MG63 (cell line): ENCODE results near the gene PXMP2. TPM values are rescaled to one million over a fixed set of nuclear protein-coding genes. Genes with fewer than 3 reads are reported as not detected.

Source experiments
- DNase-seq: peaks from one replicate; pipeline ENCODE4 v3.0.0-alpha.2; 2020
- H3K27me3 ChIP-seq: fragments of 250-450 bp; sonication (Bioruptor Pico); 2 replicates; pipeline ENCODE4 v1.5.1; 2020; ENCODE audit warnings: mild to moderate bottlenecking, moderate library complexity
- H3K36me3 ChIP-seq: fragments of 250-450 bp; sonication (Bioruptor Pico); 2 replicates; pipeline ENCODE4 v1.5.1; 2020; ENCODE audit warnings: mild to moderate bottlenecking, moderate library complexity
- H3K4me3 ChIP-seq: fragments of 250-450 bp; sonication (Bioruptor Pico); 2 replicates; pipeline ENCODE4 v1.5.1; 2020; ENCODE audit warnings: mild to moderate bottlenecking, moderate library complexity
- H3K9me3 ChIP-seq: fragments of 250-450 bp; sonication (Bioruptor Pico); 2 replicates; pipeline ENCODE4 v1.5.1; 2020; ENCODE audit warnings: mild to moderate bottlenecking, moderate library complexity
- total RNA-seq: library from RNA; depleted of rRNA; stranded (reverse); fragments of >200 nt; shearing (Covaris generic); gene quantifications from 2 replicates; pipeline ENCODE4 v1.2.3, GENCODE V29; 2014; ENCODE audit warnings: low replicate concordance

Gene PXMP2
- total RNA-seq, 1 experiment from 2014 or later = 145 TPM

DNA sequence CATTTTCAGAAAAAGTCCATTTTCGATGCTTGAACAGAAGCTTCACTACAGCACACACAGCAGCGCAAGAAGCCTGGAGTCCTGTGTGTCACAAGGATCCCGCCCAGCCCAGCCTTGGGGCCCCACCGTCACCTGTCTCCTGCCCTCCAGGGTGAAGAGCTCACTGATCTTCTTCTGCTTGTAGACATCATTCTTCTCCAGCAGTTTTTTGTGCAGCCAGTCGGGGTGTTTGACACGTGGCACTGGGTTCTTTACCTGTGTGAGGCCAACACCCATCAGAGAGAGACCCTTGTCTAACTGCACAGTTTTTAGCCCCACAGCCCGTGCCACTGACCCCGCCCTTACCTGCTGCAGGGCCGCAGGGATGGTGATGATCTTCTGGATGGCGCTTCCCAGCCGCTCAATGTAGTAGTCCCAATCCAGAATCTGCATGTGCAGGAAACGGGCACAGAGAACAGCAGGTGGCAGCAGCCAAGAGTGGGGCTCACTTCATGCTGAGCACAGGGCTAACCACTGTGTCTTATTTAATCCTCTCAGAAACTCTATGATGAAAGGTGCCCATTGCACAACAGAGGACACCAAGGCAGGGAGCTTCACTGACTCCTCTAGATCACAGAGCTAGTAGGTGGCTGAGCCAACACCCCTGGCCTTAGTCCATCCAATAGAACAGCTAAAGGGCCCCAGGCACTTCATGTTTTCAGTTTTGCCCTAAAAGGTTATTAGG is 30.2 kb upstream of the PXMP2 start:
- no peak for DNase-seq
- Histone ChIP-seq H3K36me3 (peaks cover 95% of the 10 kb centered on the region), H3K9me3 (no peaks in the 10 kb centered on the region), H3K27me3 (no peaks in the 10 kb centered on the region), H3K4me3 (no peak overlapping the region)

DNA sequence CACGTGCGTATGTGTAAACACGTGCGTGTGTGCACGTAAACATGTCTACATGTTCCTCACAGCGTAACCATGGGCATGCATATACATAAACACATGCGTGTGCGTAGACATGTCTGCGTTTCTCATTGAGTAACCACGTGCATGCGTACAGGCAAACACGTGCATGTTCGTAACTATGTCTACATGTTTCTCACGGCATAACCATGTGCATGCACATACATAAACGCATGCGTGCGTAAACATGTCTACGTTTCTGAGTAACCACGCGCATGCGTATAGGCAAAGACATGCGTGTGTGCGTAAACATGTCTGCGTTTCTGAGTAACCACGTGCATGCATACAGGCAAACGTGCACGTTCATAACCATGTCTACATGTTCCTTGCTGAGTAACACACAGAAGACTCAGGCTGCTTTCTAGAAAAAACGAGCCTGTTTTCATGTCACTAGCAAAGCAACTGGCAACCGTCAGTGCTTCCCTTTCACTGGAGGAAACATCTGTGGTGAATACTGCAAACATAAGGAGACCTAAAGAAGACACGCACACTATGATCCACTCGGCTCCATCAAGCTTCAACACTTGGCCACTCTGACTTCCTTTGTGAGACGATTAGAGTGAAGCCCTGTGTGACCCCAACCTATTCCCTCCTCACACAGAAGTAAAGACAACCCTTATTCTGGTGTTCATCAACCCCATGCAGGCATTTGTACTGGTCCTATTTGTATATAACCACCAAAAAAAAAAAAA is 29.1 kb upstream of the PXMP2 start:
- H3K4me3 ChIP-seq = no peak overlapping the region
- no peaks in the 10 kb centered on the region for H3K27me3 ChIP-seq
- DNase-seq = no peak
- H3K36me3 ChIP-seq = peaks cover 96% of the 10 kb centered on the region
- H3K9me3 ChIP-seq = no peaks in the 10 kb centered on the region

DNA sequence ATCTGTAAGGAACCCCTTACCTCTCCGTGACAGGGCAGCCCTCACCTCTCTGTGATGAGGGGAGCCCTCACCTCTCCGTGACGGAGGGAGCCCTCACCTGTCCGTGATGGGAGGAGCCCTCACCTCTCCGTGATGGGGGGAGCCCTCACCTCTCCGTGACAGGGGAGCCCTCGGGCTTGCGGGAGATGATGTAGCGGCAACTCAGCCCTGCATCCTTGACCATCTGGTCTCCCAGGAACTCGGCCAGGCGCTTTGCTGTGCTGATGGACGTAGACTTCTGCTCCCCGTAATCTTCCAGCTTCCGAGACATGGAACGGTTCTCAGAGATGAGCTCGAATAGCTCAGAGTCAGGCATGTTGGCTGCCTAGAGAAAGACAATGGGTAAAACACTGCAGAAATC is 28.2 kb upstream of the PXMP2 start:
- peaks cover 99% of the 10 kb centered on the region for H3K36me3 ChIP-seq
- no peaks in the 10 kb centered on the region for H3K27me3 ChIP-seq
- no peak for DNase-seq
- H3K9me3 ChIP-seq = no peaks in the 10 kb centered on the region
- H3K4me3 ChIP-seq = no peak overlapping the region

- no peak overlapping the region for H3K4me3 ChIP-seq
- no peak for DNase-seq
- no peaks in the 10 kb centered on the region for H3K9me3 ChIP-seq
- H3K36me3 ChIP-seq = peaks cover 99% of the 10 kb centered on the region
- H3K27me3 ChIP-seq = no peaks in the 10 kb centered on the region
Measured at GRCh38 chr12:132660052-132660451, 27.3 kb upstream of the PXMP2 start.

- no peak overlapping the region for H3K4me3 ChIP-seq
- no peak for DNase-seq
- no peaks in the 10 kb centered on the region for H3K27me3 ChIP-seq
- H3K9me3 ChIP-seq = no peaks in the 10 kb centered on the region
- H3K36me3 ChIP-seq = peaks cover 99% of the 10 kb centered on the region
Measured at GRCh38 chr12:132660996-132661395, 26.4 kb upstream of the PXMP2 start.

- no peak overlapping the region for H3K4me3 ChIP-seq
- no peaks in the 10 kb centered on the region for H3K27me3 ChIP-seq
- H3K9me3 ChIP-seq = no peaks in the 10 kb centered on the region
- peaks cover 99% of the 10 kb centered on the region for H3K36me3 ChIP-seq
- no peak for DNase-seq
Measured at GRCh38 chr12:132661972-132662371, 25.4 kb upstream of the PXMP2 start.

- Histone ChIP-seq H3K9me3 (no peaks in the 10 kb centered on the region), H3K27me3 (no peaks in the 10 kb centered on the region), H3K4me3 (no peak overlapping the region), H3K36me3 (peaks cover 99% of the 10 kb centered on the region)
- DNase-seq = no peak
Measured at GRCh38 chr12:132662901-132663755, 24.3 kb upstream of the PXMP2 start.

- peaks cover 100% of the 10 kb centered on the region for H3K36me3 ChIP-seq
- no peaks in the 10 kb centered on the region for H3K27me3 ChIP-seq
- H3K4me3 ChIP-seq = no peak overlapping the region
- H3K9me3 ChIP-seq = no peaks in the 10 kb centered on the region
- no peak for DNase-seq
Measured at GRCh38 chr12:132664206-132665148, 22.9 kb upstream of the PXMP2 start.

- H3K9me3 ChIP-seq = no peaks in the 10 kb centered on the region
- H3K27me3 ChIP-seq = no peaks in the 10 kb centered on the region
- no peak overlapping the region for H3K4me3 ChIP-seq
- DNase-seq = no peak
- H3K36me3 ChIP-seq = peaks cover 100% of the 10 kb centered on the region
Measured at GRCh38 chr12:132665149-132665491, 22.3 kb upstream of the PXMP2 start.

DNA sequence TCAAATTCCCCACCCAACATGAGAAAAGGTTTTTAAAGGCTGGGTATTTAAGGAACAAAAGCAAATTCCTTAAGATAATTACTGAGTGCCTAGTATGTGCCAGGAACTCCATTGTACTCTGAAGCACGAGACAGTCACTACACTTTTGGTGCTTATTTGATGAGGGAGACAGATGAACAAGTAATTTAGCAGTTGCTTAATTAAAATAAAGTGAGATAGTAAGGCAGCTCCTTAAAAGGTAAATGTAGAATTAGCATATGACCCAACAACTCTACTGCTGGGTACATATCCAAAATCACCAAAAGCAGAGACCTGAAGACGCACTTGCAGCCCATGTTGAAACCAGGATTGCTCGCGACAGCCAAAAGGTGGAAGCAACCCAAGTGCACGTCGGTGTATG is 21.6 kb upstream of the PXMP2 start:
- Histone ChIP-seq H3K36me3 (peaks cover 100% of the 10 kb centered on the region), H3K4me3 (no peak overlapping the region), H3K9me3 (no peaks in the 10 kb centered on the region), H3K27me3 (no peaks in the 10 kb centered on the region)
- no peak for DNase-seq

GRCh38 chr12:132668191-132669088 is 18.9 kb upstream of the PXMP2 start:
- Histone ChIP-seq H3K27me3 (no peaks in the 10 kb centered on the region), H3K9me3 (no peaks in the 10 kb centered on the region), H3K4me3 (no peak overlapping the region), H3K36me3 (peaks cover 97% of the 10 kb centered on the region)
- no peak for DNase-seq

GRCh38 chr12:132669166-132669879 is 18.1 kb upstream of the PXMP2 start:
- H3K9me3 ChIP-seq = no peaks in the 10 kb centered on the region

DNA sequence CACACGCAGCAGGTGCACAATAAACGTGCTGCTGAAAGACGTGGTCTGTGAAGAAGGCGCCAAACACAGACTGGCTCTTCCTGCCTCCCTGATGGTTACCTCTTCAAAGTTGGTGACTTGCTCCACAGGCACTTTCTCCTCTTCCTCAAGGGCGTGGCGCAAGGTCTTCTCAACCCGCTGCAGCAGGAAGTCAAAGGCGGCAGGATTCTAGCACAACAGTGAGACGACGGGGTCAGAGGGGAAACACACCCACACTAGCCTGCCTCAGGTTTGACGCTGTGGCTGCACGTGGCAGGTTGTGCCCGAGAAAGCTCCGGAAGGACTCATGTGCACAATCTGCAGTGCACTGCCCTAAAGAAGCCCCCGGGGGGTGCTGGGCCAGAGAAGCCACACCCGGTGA is 15.3 kb upstream of the PXMP2 start:
- Histone ChIP-seq H3K36me3 (peaks cover 95% of the 10 kb centered on the region), H3K9me3 (no peaks in the 10 kb centered on the region)

More at GRCh38 chr12:132669166-132669879, 18.1 kb upstream of the PXMP2 start:
- no peaks in the 10 kb centered on the region for H3K27me3 ChIP-seq
- H3K4me3 ChIP-seq = no peak overlapping the region
- DNase-seq = no peak
- peaks cover 97% of the 10 kb centered on the region for H3K36me3 ChIP-seq

DNA sequence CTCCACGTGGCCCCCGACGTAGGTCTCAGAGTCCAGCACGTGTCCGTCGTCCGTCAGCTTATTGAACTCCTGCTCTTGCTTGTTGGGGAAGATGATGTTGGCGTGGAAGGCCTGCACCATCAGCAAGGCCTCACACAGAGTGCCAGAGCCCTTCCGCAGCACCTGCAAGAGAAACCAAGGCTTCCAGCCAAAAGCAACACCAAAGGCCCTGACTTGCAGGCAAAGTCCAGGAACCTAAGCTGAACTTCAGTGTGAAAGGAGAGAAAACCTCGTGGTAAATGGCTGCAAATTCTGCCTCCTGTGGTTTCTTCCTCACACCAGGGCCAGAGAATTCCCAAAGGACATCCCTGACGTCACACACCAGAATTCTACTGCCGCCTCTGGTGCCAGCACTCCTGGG is 14.7 kb upstream of the PXMP2 start:
- peaks cover 95% of the 10 kb centered on the region for H3K36me3 ChIP-seq
- no peak overlapping the region for H3K4me3 ChIP-seq
- DNase-seq = no peak
- no peaks in the 10 kb centered on the region for H3K27me3 ChIP-seq
- H3K9me3 ChIP-seq = no peaks in the 10 kb centered on the region

More for the DNA sequence above, 15.3 kb upstream of the PXMP2 start:
- Histone ChIP-seq H3K27me3 (no peaks in the 10 kb centered on the region), H3K4me3 (no peak overlapping the region)
- DNase-seq = no peak
